Cardiac fibroblast (primary cell): ENCODE results near the gene MXD1.

Experiments used
- DNase-seq, 2 donors: peaks; one replicate each; pipeline versions ENCODE4 v3.0.0 to v3.0.0-alpha.2; 2010; ENCODE audit warnings: low read depth in 2 of 2
- H3K4me3 ChIP-seq, 2 donors: replicated peaks in 1 of 2; 1 replicate in 1 of 2; 2 replicates in 1 of 2; pipeline ENCODE4 v1.5.1; 2011; ENCODE audit warnings: low read depth in 2 of 2, low read length in 2 of 2, mild to moderate bottlenecking in 2 of 2, moderate library complexity in 1 of 2
- TF ChIP-seq, protein P1 (sequence below): IDR thresholded peaks from one replicate; pipeline ENCODE4 v1.5.1; 2011; ENCODE audit warnings: low read depth, mild to moderate bottlenecking, low read length, inconsistent platforms

The MXD1 gene

DNA sequence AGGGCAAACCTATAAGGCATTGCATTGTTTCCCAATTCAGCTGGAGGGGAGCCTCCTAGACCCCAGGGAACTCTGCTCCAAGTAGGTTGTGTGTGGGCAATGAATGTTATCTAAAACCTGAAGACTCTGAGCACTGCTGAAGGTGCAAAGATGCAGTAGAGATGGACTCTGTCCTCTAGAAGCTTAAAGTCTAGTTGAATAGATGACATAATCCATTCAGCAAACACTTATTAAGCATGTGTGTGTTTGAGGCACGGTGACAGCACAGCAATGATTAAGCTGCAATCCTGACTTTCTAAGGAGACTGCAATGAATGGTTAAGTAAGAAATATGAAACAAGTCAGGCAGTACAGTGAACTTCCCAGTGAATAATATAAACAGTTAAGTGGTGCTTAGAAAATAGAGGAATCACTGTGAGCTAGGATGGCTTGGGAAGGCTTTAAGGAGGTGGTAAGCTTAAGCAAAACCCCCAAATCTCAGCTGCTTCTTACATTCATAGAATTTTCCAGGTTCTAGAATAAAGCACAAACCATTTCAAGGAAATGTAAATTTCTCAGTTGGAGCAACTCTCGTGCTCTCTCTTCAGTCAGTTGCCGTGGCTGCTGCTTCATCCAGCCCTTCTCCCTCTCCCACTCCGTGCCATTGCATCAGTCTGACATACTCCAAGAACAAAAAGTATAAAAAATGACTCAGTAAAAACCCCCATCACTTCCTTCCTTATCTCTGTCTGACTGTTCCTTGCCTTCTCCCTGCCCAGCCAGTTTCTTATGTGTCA, 19.1 kb downstream of the MXD1 start:
- TF ChIP-seq, protein P1, sequence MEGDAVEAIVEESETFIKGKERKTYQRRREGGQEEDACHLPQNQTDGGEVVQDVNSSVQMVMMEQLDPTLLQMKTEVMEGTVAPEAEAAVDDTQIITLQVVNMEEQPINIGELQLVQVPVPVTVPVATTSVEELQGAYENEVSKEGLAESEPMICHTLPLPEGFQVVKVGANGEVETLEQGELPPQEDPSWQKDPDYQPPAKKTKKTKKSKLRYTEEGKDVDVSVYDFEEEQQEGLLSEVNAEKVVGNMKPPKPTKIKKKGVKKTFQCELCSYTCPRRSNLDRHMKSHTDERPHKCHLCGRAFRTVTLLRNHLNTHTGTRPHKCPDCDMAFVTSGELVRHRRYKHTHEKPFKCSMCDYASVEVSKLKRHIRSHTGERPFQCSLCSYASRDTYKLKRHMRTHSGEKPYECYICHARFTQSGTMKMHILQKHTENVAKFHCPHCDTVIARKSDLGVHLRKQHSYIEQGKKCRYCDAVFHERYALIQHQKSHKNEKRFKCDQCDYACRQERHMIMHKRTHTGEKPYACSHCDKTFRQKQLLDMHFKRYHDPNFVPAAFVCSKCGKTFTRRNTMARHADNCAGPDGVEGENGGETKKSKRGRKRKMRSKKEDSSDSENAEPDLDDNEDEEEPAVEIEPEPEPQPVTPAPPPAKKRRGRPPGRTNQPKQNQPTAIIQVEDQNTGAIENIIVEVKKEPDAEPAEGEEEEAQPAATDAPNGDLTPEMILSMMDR, result no peak
- H3K4me3 ChIP-seq, result peak overlapping the region in 1 of 2 donors; percentile 8
- DNase-seq, result peak; percentile 90 to 96

DNA sequence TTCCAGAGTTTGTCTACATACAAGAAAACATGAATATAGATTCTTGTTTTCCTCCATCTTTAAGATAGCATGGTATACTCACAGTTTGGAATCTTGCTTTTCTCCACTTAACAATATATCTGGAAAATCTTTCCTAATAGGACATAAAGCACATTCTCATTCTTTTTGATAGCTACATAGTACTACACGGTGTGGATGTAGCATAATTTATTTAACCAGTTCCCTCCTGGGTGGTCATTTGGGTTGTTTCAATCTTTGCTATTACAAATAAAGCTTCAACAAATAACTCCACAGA, 19.7 kb downstream of the MXD1 start:
- H3K4me3 ChIP-seq, result no peak overlapping the region
- no peak for DNase-seq
- TF ChIP-seq, protein P1, result no peak

DNA sequence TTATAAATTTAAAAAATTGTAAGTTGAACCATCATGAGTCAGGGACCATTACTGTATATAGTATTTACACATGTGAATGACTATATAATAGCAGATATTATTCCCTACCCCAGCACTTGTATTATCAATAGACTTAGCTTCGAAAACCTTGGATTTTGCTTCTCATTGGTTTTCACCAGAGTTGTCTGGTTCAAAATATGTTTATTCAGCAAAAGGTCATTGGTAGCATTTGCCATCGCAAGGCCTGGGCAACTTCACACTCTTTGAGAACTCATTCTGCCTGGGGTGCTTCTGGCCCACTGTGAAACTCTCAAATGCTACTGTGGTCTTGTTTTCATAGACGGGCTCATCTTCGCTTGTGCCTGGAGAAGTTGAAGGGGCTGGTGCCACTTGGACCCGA, 20.1 kb downstream of the MXD1 start:
- H3K4me3 ChIP-seq, result no peak overlapping the region
- TF ChIP-seq, protein P1, result no peak
- no peak for DNase-seq

DNA sequence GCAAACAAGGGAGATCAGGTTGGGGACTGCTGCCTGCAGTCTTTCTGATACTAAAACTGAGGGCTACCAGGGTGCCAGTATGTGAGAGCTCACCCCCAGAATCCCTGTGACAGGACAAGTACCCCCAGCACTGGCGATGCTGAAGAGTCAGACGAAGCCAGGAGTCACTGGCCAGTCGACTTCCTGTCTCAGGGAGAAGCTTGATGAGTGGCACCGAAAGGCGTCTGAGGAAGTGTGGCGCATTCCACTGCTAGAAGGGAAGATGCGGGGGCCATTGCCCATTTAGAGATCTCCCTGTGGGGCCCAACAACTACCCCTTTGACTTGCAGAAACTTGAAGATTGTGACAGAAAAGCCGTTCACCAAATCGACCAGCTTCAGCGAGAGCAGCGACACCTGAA, 22.0 kb downstream of the MXD1 start:
- TF ChIP-seq, protein P1, result no peak
- no peak overlapping the region for H3K4me3 ChIP-seq
- DNase-seq, result peak in 1 of 2 donors; percentile 48

DNA sequence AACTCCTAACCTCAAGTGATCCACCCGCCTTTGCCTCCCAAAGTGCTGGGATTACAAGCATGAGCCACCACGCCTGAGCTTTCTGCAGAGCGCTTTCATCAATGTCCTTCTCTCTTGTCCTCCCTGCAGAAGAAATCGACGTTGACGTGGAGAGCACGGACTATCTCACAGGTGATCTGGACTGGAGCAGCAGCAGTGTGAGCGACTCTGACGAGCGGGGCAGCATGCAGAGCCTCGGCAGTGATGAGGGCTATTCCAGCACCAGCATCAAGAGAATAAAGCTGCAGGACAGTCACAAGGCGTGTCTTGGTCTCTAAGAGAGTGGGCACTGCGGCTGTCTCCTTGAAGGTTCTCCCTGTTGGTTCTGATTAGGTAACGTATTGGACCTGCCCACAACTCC, 23.1 kb downstream of the MXD1 start:
- TF ChIP-seq, protein P1, result no peak
- no peak for DNase-seq
- H3K4me3 ChIP-seq, result no peak overlapping the region

DNA sequence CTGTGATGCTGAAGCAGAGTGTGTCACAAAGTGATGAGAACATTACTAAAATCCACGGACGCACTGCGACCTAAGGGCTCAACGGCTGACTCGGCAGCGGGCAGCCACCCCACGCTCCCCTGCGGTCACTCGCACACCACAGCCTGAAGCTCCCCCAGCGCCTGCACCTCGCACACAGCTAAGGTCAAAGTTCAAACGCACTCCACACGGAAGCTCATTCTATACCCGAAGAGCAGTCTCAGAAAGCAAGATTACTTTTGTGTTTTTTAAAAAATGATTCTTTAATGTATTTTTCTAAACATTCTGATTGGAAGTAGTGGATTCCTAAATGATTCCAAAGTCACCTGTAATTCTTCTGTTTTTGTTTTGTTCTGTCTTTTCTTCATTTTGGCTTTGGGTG, 24.8 kb downstream of the MXD1 start:
- TF ChIP-seq, protein P1, result no peak
- DNase-seq, result no peak
- no peak overlapping the region for H3K4me3 ChIP-seq

DNA sequence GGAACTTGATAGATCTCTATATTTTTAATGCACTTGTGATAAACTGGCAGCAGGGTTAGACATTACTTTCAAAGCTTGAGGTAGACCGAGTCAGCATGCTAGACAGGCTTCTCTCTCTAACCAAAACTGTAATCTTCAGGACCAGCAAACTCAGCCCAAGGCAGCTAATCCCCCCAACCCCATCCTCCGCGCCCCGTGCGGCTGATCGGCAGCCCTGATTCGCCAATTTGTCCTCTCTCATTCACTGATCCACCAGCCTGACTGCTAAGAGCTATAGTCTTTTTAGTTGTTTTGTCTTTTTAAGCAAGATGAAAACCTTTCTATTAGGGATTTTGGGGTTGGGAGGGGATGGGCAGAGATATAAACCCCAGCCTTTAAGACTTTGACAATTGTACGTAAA, 25.8 kb downstream of the MXD1 start:
- H3K4me3 ChIP-seq, result no peak overlapping the region
- TF ChIP-seq, protein P1, result no peak
- no peak for DNase-seq
